Erythroblast (primary cell): ENCODE data around the gene PDZD11.

Source experiments
- GATA1 ChIP-seq: IDR thresholded peaks from 2 replicates; pipeline ENCODE4 v1.6.1; 2011; ENCODE audit warnings: low read depth, mild to moderate bottlenecking, control low read depth, low read length, moderate library complexity
- POLR2A ChIP-seq: IDR thresholded peaks from 2 replicates; pipeline ENCODE4 v1.6.1; 2011; ENCODE audit warnings: mild to moderate bottlenecking, low read length

GRCh38 chrX:70262952-70263567, 26.7 kb downstream of the PDZD11 start:
- TF ChIP-seq POLR2A: no peak
- TF ChIP-seq GATA1: no peak
